H9 (cell line): ENCODE results near the gene IQSEC1. TPM values are rescaled to one million over a fixed set of nuclear protein-coding genes. Genes with fewer than 3 reads are reported as not detected.

Experiments used
- DNase-seq: peaks from one replicate; pipeline ENCODE4 v3.0.0-alpha.2; 2017
- H2AFZ ChIP-seq: one replicate; pipeline ENCODE4 v1.6.1; 2013; ENCODE audit warnings: mild to moderate bottlenecking, low read length, control low read depth, moderate library complexity
- H2AK5ac ChIP-seq: 2 replicates; pipeline ENCODE4 v1.6.1; 2013; ENCODE audit warnings: low read length, control low read depth, mixed read lengths; ENCODE audit not compliant: insufficient read length
- H2BK120ac ChIP-seq: one replicate; pipeline ENCODE4 v1.6.1; 2013; ENCODE audit warnings: low read depth, mild to moderate bottlenecking, low read length, control low read depth, inconsistent platforms; ENCODE audit not compliant: poor library complexity, severe bottlenecking
- H2BK12ac ChIP-seq: 2 replicates; pipeline ENCODE4 v1.6.1; 2013; ENCODE audit warnings: low read length, control low read depth, mixed read lengths, low read depth; ENCODE audit not compliant: insufficient read length
- H2BK15ac ChIP-seq: 2 replicates; pipeline ENCODE4 v1.6.1; 2013; ENCODE audit warnings: low read depth, low read length, control low read depth
- H2BK20ac ChIP-seq: one replicate; pipeline ENCODE4 v1.6.1; 2013; ENCODE audit warnings: low read depth, mild to moderate bottlenecking, low read length, control low read depth, inconsistent platforms; ENCODE audit not compliant: poor library complexity, severe bottlenecking
- H2BK5ac ChIP-seq: 2 replicates; pipeline ENCODE4 v1.6.1; 2013; ENCODE audit warnings: low read length, control low read depth, mixed read lengths; ENCODE audit not compliant: insufficient read length
- H3K14ac ChIP-seq: 2 replicates; pipeline ENCODE4 v1.6.1; 2013; ENCODE audit warnings: low read length, control low read depth; ENCODE audit not compliant: insufficient read depth
- H3K18ac ChIP-seq: 2 replicates; pipeline ENCODE4 v1.6.1; 2013; ENCODE audit warnings: low read depth, mild to moderate bottlenecking, mixed read lengths, low read length, control low read depth; ENCODE audit not compliant: insufficient read length
- H3K23ac ChIP-seq: 2 replicates; pipeline ENCODE4 v1.6.1; 2013; ENCODE audit warnings: low read length, control low read depth, mixed read lengths, low read depth; ENCODE audit not compliant: insufficient read length
- H3K23me2 ChIP-seq: 2 replicates; pipeline ENCODE4 v1.6.1; 2013; ENCODE audit warnings: low read depth, mild to moderate bottlenecking, mixed read lengths, low read length, control low read depth; ENCODE audit not compliant: insufficient read length, poor library complexity, severe bottlenecking
- H3K27ac ChIP-seq: 2 replicates; pipeline ENCODE4 v1.5.1; 2013; ENCODE audit warnings: low read length, control low read depth, mixed read lengths, low read depth; ENCODE audit not compliant: insufficient read length
- H3K27me3 ChIP-seq: 2 replicates; pipeline ENCODE4 v1.6.1; 2013; ENCODE audit warnings: low read length, control low read depth, inconsistent platforms; ENCODE audit not compliant: insufficient read depth
- H3K4ac ChIP-seq: 2 replicates; pipeline ENCODE4 v1.6.1; 2013; ENCODE audit warnings: low read depth, mild to moderate bottlenecking, control low read depth, inconsistent platforms, low read length, moderate library complexity
- H3K4me1 ChIP-seq: 2 replicates; pipeline ENCODE4 v1.6.1; 2013; ENCODE audit warnings: low read length, control low read depth, inconsistent platforms; ENCODE audit not compliant: insufficient read depth
- H3K4me2 ChIP-seq: 2 replicates; pipeline ENCODE4 v1.6.1; 2013; ENCODE audit warnings: low read length, control low read depth, mixed read lengths; ENCODE audit not compliant: insufficient read length, insufficient read depth
- H3K56ac ChIP-seq: 2 replicates; pipeline ENCODE4 v1.6.1; 2013; ENCODE audit warnings: low read depth, mild to moderate bottlenecking, mixed read lengths, low read length, control low read depth; ENCODE audit not compliant: insufficient read length
- H3K79me1 ChIP-seq: 2 replicates; pipeline ENCODE4 v1.6.1; 2013; ENCODE audit warnings: low read depth, mild to moderate bottlenecking, moderate library complexity, low read length, control low read depth, inconsistent platforms; ENCODE audit not compliant: insufficient read depth, poor library complexity, severe bottlenecking
- H3K79me2 ChIP-seq: 2 replicates; pipeline ENCODE4 v1.6.1; 2013; ENCODE audit warnings: low read length, control low read depth, inconsistent platforms; ENCODE audit not compliant: insufficient read depth
- H3K9ac ChIP-seq: 2 replicates; pipeline ENCODE4 v1.6.1; 2013; ENCODE audit warnings: low read length, control low read depth, mixed read lengths; ENCODE audit not compliant: insufficient read length; ENCODE audit errors: extremely low read depth
- H3K9me3 ChIP-seq: one replicate; pipeline ENCODE4 v1.6.1; 2013; ENCODE audit warnings: low read depth, low read length, inconsistent platforms; ENCODE audit not compliant: control insufficient read depth
- H3T11ph ChIP-seq: one replicate; pipeline ENCODE4 v1.6.1; 2013; ENCODE audit warnings: mild to moderate bottlenecking, low read length, control low read depth, inconsistent platforms
- H4K20me1 ChIP-seq: one replicate; pipeline ENCODE4 v1.6.1; 2013; ENCODE audit not compliant: control insufficient read depth, insufficient read length, insufficient read depth
- H4K5ac ChIP-seq: 2 replicates; pipeline ENCODE4 v1.6.1; 2013; ENCODE audit warnings: low read depth, mild to moderate bottlenecking, mixed read lengths, low read length, control low read depth; ENCODE audit not compliant: insufficient read length
- H4K8ac ChIP-seq: replicated peaks from 2 replicates; pipeline ENCODE4 v1.6.1; 2013; ENCODE audit warnings: low read length, control low read depth, mixed read lengths, low read depth; ENCODE audit not compliant: insufficient read length
- H4K91ac ChIP-seq: 2 replicates; pipeline ENCODE4 v1.6.1; 2013; ENCODE audit warnings: low read depth, mild to moderate bottlenecking, moderate library complexity, mixed read lengths, low read length, control low read depth; ENCODE audit not compliant: insufficient read length
- H3K27ac Mint-ChIP-seq, 3 experiments: 2 replicates in 2 of 3; 3 replicates in 1 of 3; pipeline ENCODE4 v1.8.0; 2020 to 2021; ENCODE audit warnings: mixed read lengths in 3 of 3, mild to moderate bottlenecking in 1 of 3, moderate library complexity in 1 of 3
- H3K27me3 Mint-ChIP-seq: 2 replicates; pipeline ENCODE4 v1.8.0; 2021; ENCODE audit warnings: low read depth, mild to moderate bottlenecking, moderate library complexity, mixed read lengths
- H3K36me3 Mint-ChIP-seq, 3 experiments: 2 replicates in 2 of 3; 3 replicates in 1 of 3; pipeline ENCODE4 v1.8.0; 2020 to 2021; ENCODE audit warnings: low read depth in 3 of 3, mixed read lengths in 3 of 3; ENCODE audit not compliant: insufficient read depth in 1 of 3
- H3K4me1 Mint-ChIP-seq, 2 experiments: 2 replicates each; pipeline ENCODE4 v1.8.0; 2020; ENCODE audit warnings: mixed read lengths in 2 of 2
- H3K4me3 Mint-ChIP-seq, 2 experiments: 2 replicates in 1 of 2; 3 replicates in 1 of 2; pipeline ENCODE4 v1.8.0; 2020 to 2021; ENCODE audit warnings: mild to moderate bottlenecking in 2 of 2, mixed read lengths in 2 of 2, moderate library complexity in 1 of 2
- H3K9me3 Mint-ChIP-seq, 2 experiments: 2 replicates in 1 of 2; 3 replicates in 1 of 2; pipeline ENCODE4 v1.8.0; 2020; ENCODE audit warnings: mild to moderate bottlenecking in 2 of 2, mixed read lengths in 2 of 2, moderate library complexity in 1 of 2
- CTCF ChIP-seq: fragments of 200-600 bp; sonication (generic); conservative IDR thresholded peaks from 3 replicates; pipeline ENCODE4 v1.8.0; 2021; ENCODE audit warnings: antibody characterized with exemption, mild to moderate bottlenecking
- WGBS: extraction: QIAGEN DNeasy Blood & Tissue Kit; methylation state at CpG from one replicate; pipeline ENCODE4 v1.1.7; 2013; ENCODE audit warnings: missing lambda C conversion rate, low lambda C conversion rate, mixed read lengths; ENCODE audit not compliant: insufficient read length; ENCODE audit errors: extremely low coverage; 5-methylcytosine and 5-hydroxymethylcytosine counted together
- total RNA-seq: library from RNA; stranded (reverse); gene quantifications from 2 replicates; pipeline ENCODE4 v1.2.1, GENCODE V29; 2021

IQSEC1 gene
- total RNA-seq, 1 experiment from 2014 or later = 19.1 TPM

- Histone ChIP-seq H3K4ac (no peak overlapping the region), H3K9ac (no peak overlapping the region), H3T11ph (no peak overlapping the region), H2BK20ac (no peak overlapping the region), H4K20me1 (no peaks in the 10 kb centered on the region), H3K4me2 (no peak overlapping the region), H3K9me3 (no peaks in the 10 kb centered on the region), H4K5ac (no peak overlapping the region), H2BK5ac (no peak overlapping the region), H2BK120ac (no peak overlapping the region), H3K23me2 (no peaks in the 10 kb centered on the region), H4K8ac (no peak overlapping the region), H3K56ac (no peak overlapping the region), H4K91ac (no peak overlapping the region), H3K79me2 (no peaks in the 10 kb centered on the region), H3K79me1 (no peaks in the 10 kb centered on the region), H2AFZ (no peak overlapping the region), H2BK12ac (no peak overlapping the region), H3K27ac (no peak overlapping the region), H3K4me1 (no peaks in the 10 kb centered on the region), H2AK5ac (no peak overlapping the region), H3K14ac (no peak overlapping the region), H3K27me3 (no peaks in the 10 kb centered on the region), H2BK15ac (no peak overlapping the region), H3K18ac (no peak overlapping the region), H3K23ac (no peak overlapping the region)
- H3K4me3 Mint-ChIP-seq = no peak overlapping the region
- H3K36me3 Mint-ChIP-seq = peaks cover 23 to 39% (median 32%) of the 10 kb centered on the region in 3 experiments
- no peaks in the 10 kb centered on the region; the same call in 1 of the 2 replicates for H3K27me3 Mint-ChIP-seq
- no peak for DNase-seq
- no peaks in the 10 kb centered on the region for H3K9me3 Mint-ChIP-seq
- WGBS = no CpG with 5 or more reads among the region's 16 CpGs
- H3K4me1 Mint-ChIP-seq = peaks cover 0 to 11% of the 10 kb centered on the region in 2 experiments; a peak in 2 of 4 replicates
- H3K27ac Mint-ChIP-seq = peak overlapping the region in 1 of 3 experiments; percentile 67; a peak in 1 of 7 replicates
- no peak for TF ChIP-seq CTCF
These were observed 165.9 kb downstream of the IQSEC1 start for GRCh38 chr3:12907296-12907695.
